ENCODE measurements around the gene ZNF184.

DNA sequence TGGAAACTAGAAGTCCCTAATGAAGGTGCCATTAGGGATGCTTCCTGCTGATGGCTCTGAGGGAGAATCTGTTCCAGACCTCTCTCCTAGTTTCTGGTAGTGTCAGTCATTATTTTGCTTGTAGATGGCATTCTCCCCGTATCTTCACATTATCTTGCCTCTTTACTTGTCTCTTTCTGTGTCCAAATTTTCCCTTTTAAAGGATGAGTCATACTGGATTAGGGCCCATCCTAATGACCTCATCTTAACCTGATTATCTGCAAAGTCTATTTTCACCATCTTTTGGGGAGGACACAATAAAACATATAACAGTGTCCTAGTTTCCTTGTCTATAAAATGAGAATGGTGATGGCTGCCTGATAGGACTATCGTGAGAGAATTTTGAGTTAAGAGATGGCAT lies 57.0 kb downstream of the ZNF184 start:
- TF ChIP-seq, protein P1, sequence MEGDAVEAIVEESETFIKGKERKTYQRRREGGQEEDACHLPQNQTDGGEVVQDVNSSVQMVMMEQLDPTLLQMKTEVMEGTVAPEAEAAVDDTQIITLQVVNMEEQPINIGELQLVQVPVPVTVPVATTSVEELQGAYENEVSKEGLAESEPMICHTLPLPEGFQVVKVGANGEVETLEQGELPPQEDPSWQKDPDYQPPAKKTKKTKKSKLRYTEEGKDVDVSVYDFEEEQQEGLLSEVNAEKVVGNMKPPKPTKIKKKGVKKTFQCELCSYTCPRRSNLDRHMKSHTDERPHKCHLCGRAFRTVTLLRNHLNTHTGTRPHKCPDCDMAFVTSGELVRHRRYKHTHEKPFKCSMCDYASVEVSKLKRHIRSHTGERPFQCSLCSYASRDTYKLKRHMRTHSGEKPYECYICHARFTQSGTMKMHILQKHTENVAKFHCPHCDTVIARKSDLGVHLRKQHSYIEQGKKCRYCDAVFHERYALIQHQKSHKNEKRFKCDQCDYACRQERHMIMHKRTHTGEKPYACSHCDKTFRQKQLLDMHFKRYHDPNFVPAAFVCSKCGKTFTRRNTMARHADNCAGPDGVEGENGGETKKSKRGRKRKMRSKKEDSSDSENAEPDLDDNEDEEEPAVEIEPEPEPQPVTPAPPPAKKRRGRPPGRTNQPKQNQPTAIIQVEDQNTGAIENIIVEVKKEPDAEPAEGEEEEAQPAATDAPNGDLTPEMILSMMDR (conservative IDR thresholded peaks at IDR 0.05; ENCODE audit: low read length), result no peak
- no peak for TF ChIP-seq EZH2phosphoT487 (IDR thresholded peaks at IDR 0.05; ENCODE audit: borderline replicate concordance, low read depth, low read length)

Data from OCI-LY7 (cell line).